ENCODE results near the gene STAB1. TPM values are rescaled to one million over a fixed set of nuclear protein-coding genes. Genes with fewer than 3 reads are reported as not detected.

STAB1 gene
- total RNA-seq, 3 donors from 2014 or later (not counting 1 experiment from before 2014, with no cell fraction given) = 1.8 to 26.5 (median 5.9) TPM

DNA sequence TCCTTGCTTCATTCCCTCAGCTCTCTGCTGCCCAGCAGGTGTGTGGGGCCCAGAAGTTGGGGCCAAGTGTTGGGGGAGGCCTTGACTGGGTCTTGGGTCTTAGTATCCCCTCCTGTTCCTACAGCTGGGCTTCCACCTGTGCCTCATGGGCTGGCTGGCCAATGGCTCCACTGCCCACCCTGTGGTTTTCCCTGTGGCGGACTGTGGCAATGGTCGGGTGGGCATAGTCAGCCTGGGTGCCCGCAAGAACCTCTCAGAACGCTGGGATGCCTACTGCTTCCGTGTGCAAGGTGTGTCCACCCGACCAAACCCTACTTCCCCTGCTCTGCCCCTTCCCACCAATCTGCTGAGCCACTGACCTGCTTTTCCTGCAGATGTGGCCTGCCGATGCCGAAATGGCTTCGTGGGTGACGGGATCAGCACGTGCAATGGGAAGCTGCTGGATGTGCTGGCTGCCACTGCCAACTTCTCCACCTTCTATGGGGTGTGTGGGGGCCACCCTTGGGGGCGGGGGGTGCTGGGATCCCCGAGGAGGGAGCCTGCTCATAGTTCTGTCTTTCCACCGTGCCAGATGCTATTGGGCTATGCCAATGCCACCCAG is 27.6 kb downstream of the STAB1 start:
- Mint-ChIP-seq H3K36me3 (no peaks in the 10 kb centered on the region), H3K4me1 (no peaks in the 10 kb centered on the region), H3K9me3 (no peaks in the 10 kb centered on the region), H3K4me3 (no peak overlapping the region), H3K27ac (no peak overlapping the region), H3K27me3 (ENCODE audit: low read depth in 2 of 2) (no peaks in the 10 kb centered on the region)
- 90% methylated on average over 14 of the region's 14 CpGs for WGBS (ENCODE audit: insufficient coverage)
- H3K27ac ChIP-seq (ENCODE audit: low read length) = no peak overlapping the region
- TF ChIP-seq, protein P1, sequence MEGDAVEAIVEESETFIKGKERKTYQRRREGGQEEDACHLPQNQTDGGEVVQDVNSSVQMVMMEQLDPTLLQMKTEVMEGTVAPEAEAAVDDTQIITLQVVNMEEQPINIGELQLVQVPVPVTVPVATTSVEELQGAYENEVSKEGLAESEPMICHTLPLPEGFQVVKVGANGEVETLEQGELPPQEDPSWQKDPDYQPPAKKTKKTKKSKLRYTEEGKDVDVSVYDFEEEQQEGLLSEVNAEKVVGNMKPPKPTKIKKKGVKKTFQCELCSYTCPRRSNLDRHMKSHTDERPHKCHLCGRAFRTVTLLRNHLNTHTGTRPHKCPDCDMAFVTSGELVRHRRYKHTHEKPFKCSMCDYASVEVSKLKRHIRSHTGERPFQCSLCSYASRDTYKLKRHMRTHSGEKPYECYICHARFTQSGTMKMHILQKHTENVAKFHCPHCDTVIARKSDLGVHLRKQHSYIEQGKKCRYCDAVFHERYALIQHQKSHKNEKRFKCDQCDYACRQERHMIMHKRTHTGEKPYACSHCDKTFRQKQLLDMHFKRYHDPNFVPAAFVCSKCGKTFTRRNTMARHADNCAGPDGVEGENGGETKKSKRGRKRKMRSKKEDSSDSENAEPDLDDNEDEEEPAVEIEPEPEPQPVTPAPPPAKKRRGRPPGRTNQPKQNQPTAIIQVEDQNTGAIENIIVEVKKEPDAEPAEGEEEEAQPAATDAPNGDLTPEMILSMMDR (IDR thresholded peaks at IDR 0.05) = no peak
- H3K4me1 ChIP-seq (ENCODE audit: control insufficient read depth, insufficient read depth, low read length) = no peaks in the 10 kb centered on the region
- no peak for DNase-seq
- H3K4me3 ChIP-seq (ENCODE audit: low read length) = no peak overlapping the region
- no peaks in the 10 kb centered on the region for H3K36me3 ChIP-seq (ENCODE audit: control insufficient read depth, insufficient read depth, low read length)
- no peaks in the 10 kb centered on the region for H3K9me3 ChIP-seq (ENCODE audit: control insufficient read depth, insufficient read depth, low read length)
- intact Hi-C loops (cut with micrococcal nuclease) = no loop called here
- H3K27me3 ChIP-seq (ENCODE audit: control insufficient read depth, insufficient read depth, low read length) = no peaks in the 10 kb centered on the region
- ATAC-seq = no peak

DNA sequence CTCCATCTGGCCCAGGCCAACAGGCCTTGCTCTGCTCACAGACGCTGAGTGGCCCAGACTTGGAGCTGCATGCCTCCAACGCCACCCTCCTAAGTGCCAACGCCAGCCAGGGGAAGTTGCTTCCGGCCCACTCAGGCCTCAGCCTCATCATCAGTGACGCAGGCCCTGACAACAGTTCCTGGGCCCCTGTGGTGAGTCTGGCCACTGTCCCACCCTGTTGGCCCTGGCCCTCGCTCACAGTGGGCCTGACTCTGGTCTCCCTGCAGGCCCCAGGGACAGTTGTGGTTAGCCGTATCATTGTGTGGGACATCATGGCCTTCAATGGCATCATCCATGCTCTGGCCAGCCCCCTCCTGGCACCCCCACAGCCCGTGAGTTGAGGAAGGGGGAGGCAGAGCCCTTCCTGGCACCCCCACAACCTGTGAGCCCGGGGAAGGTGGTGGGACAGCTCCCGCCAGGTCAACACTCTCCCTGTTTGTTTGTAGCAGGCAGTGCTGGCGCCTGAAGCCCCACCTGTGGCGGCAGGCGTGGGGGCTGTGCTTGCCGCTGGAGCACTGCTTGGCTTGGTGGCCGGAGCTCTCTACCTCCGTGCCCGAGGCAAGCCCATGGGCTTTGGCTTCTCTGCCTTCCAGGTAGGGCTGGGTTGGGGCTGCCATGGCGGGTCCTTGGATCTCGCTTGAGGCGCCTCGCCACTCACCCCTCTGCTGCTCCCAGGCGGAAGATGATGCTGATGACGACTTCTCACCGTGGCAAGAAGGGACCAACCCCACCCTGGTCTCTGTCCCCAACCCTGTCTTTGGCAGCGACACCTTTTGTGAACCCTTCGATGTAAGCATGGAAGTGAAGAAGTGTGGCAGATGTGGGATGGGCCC is 28.5 kb downstream of the STAB1 start:
- Mint-ChIP-seq H3K4me1 (no peaks in the 10 kb centered on the region), H3K36me3 (no peaks in the 10 kb centered on the region), H3K4me3 (no peak overlapping the region), H3K9me3 (no peaks in the 10 kb centered on the region), H3K27me3 (ENCODE audit: low read depth in 2 of 2) (no peaks in the 10 kb centered on the region), H3K27ac (no peak overlapping the region)
- H3K27me3 ChIP-seq (ENCODE audit: control insufficient read depth, insufficient read depth, low read length) = no peaks in the 10 kb centered on the region
- no peaks in the 10 kb centered on the region for H3K9me3 ChIP-seq (ENCODE audit: control insufficient read depth, insufficient read depth, low read length)
- ATAC-seq (no peak), DNase-seq (no peak)
- no peaks in the 10 kb centered on the region for H3K4me1 ChIP-seq (ENCODE audit: control insufficient read depth, insufficient read depth, low read length)
- 90% methylated on average over 26 of the region's 26 CpGs for WGBS (ENCODE audit: insufficient coverage)
- no peaks in the 10 kb centered on the region for H3K36me3 ChIP-seq (ENCODE audit: control insufficient read depth, insufficient read depth, low read length)
- H3K27ac ChIP-seq (ENCODE audit: low read length) = no peak overlapping the region
- no peak overlapping the region for H3K4me3 ChIP-seq (ENCODE audit: low read length)
- TF ChIP-seq, protein P1 (IDR thresholded peaks at IDR 0.05) = no peak
- intact Hi-C loops (cut with micrococcal nuclease) = no loop called here

DNA sequence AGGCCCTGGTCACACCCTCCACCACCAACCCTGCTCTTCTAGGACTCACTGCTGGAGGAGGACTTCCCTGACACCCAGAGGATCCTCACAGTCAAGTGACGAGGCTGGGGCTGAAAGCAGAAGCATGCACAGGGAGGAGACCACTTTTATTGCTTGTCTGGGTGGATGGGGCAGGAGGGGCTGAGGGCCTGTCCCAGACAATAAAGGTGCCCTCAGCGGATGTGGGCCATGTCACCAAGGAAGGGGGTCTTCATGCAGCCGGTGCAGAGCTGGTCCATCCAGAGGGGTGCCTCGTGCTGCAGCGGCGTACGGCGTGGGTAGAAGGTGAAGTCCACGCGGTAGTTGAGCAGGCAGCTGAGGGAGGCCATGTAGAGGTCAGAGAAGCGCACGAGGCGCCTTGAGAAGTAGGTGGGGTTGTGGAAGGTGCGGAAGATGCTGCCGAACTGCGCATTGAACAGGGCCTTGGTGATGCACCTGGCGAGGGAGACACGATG is 29.2 kb downstream of the STAB1 start:
- TF ChIP-seq, protein P1 (IDR thresholded peaks at IDR 0.05) = no peak
- DNase-seq (no peak), ATAC-seq (no peak)
- H3K4me3 ChIP-seq (ENCODE audit: low read length) = no peak overlapping the region
- no peaks in the 10 kb centered on the region for H3K9me3 ChIP-seq (ENCODE audit: control insufficient read depth, insufficient read depth, low read length)
- 96% methylated on average over 18 of the region's 18 CpGs for WGBS (ENCODE audit: insufficient coverage)
- Mint-ChIP-seq H3K27me3 (ENCODE audit: low read depth in 2 of 2) (no peaks in the 10 kb centered on the region), H3K4me3 (no peak overlapping the region), H3K4me1 (no peaks in the 10 kb centered on the region), H3K27ac (no peak overlapping the region), H3K9me3 (no peaks in the 10 kb centered on the region), H3K36me3 (no peaks in the 10 kb centered on the region)
- H3K27ac ChIP-seq (ENCODE audit: low read length) = no peak overlapping the region
- H3K4me1 ChIP-seq (ENCODE audit: control insufficient read depth, insufficient read depth, low read length) = no peaks in the 10 kb centered on the region
- no peaks in the 10 kb centered on the region for H3K36me3 ChIP-seq (ENCODE audit: control insufficient read depth, insufficient read depth, low read length)
- intact Hi-C loops (cut with micrococcal nuclease) = no loop called here
- no peaks in the 10 kb centered on the region for H3K27me3 ChIP-seq (ENCODE audit: control insufficient read depth, insufficient read depth, low read length)

Measured in natural killer cell (primary cell).